HG03520 (cell line): ENCODE data around the gene CPED1.
"Not testable (repeated sequence)": the region's sequence is repeated elsewhere in the genome, so short reads cannot be mapped to it uniquely, and the experiment has no call there.

Experiments
- ATAC-seq: cut with Tn5 transposase; IDR thresholded peaks from one replicate; pipeline ENCODE4 v1.9.1; 2021; ENCODE audit warnings: mild to moderate bottlenecking, moderate library complexity; ENCODE audit not compliant: unreplicated experiment

The CPED1 gene

GRCh38 chr7:120996333-120996987, 7.9 kb downstream of the CPED1 start:
- ATAC-seq: no peak

GRCh38 chr7:120996988-120997345, 8.5 kb downstream of the CPED1 start:
- no peak for ATAC-seq

GRCh38 chr7:120997882-120998474, 9.5 kb downstream of the CPED1 start:
- peak; percentile 42 for ATAC-seq

GRCh38 chr7:120998520-120998919, 10.0 kb downstream of the CPED1 start:
- no peak for ATAC-seq

GRCh38 chr7:120998996-120999565, 10.6 kb downstream of the CPED1 start:
- no peak for ATAC-seq

- no peak for ATAC-seq
Measured at GRCh38 chr7:121000081-121000983, 11.8 kb downstream of the CPED1 start.

- no peak for ATAC-seq
Measured at GRCh38 chr7:121001234-121001906, 12.9 kb downstream of the CPED1 start.

- no peak for ATAC-seq
Measured at GRCh38 chr7:121002048-121002756, 13.7 kb downstream of the CPED1 start.

- ATAC-seq: no peak
Measured at GRCh38 chr7:121002757-121003200, 14.3 kb downstream of the CPED1 start.

GRCh38 chr7:121003986-121004685, 15.6 kb downstream of the CPED1 start:
- no peak for ATAC-seq

- ATAC-seq: not testable (repeated sequence)
Measured at GRCh38 chr7:121005058-121005457, 16.5 kb downstream of the CPED1 start.

- no peak for ATAC-seq
Measured at GRCh38 chr7:121005996-121006584, 17.6 kb downstream of the CPED1 start.

GRCh38 chr7:121006711-121007315, 18.3 kb downstream of the CPED1 start:
- no peak for ATAC-seq

GRCh38 chr7:121008816-121009215, 20.3 kb downstream of the CPED1 start:
- no peak for ATAC-seq

GRCh38 chr7:121011401-121011800, 22.9 kb downstream of the CPED1 start:
- ATAC-seq: no peak

- ATAC-seq: no peak
Measured at GRCh38 chr7:121012170-121012874, 23.8 kb downstream of the CPED1 start.

- no peak for ATAC-seq
Measured at GRCh38 chr7:121012919-121013318, 24.4 kb downstream of the CPED1 start.

GRCh38 chr7:121015560-121015959, 27.0 kb downstream of the CPED1 start:
- ATAC-seq: no peak
